HFFc6 (cell line): Measurements from ENCODE around the gene GSTCD. TPM values are rescaled to one million over a fixed set of nuclear protein-coding genes. Genes with fewer than 3 reads are reported as not detected.
A peak's percentile ranks its signal among the peaks of the same experiment; 100 is the strongest.

ENCODE experiments used
- DNase-seq: peaks from one replicate; pipeline ENCODE4 v3.0.0-alpha.2; 2018
- H3K27ac Mint-ChIP-seq: 2 replicates; pipeline ENCODE4 v1.8.0; 2020; ENCODE audit warnings: mild to moderate bottlenecking, mixed read lengths
- H3K27me3 Mint-ChIP-seq: 2 replicates; pipeline ENCODE4 v1.8.0; 2021; ENCODE audit warnings: mild to moderate bottlenecking, moderate library complexity, mixed read lengths; ENCODE audit not compliant: insufficient read depth
- H3K36me3 Mint-ChIP-seq: 2 replicates; pipeline ENCODE4 v1.8.0; 2021; ENCODE audit warnings: low read depth, mixed read lengths
- H3K4me1 Mint-ChIP-seq: 2 replicates; pipeline ENCODE4 v1.8.0; 2020; ENCODE audit warnings: low read depth, mixed read lengths
- H3K4me3 Mint-ChIP-seq: 2 replicates; pipeline ENCODE4 v1.8.0; 2020; ENCODE audit warnings: mild to moderate bottlenecking, moderate library complexity, mixed read lengths
- H3K9me3 Mint-ChIP-seq: 2 replicates; pipeline ENCODE4 v1.8.0; 2020; ENCODE audit warnings: mild to moderate bottlenecking, mixed read lengths
- total RNA-seq, 6 experiments: library from RNA; stranded (reverse); fragmentation: NEBNext Ultra II Directional; extraction: Animal tissue kit (Norgen Biotek cat#: 25700); gene quantifications; 2 replicates in 1 of 6; 3 replicates in 5 of 6; pipeline ENCODE4 v1.2.3, GENCODE V29; 2021
- TF ChIP-seq, protein P1 (sequence below): fragments of 200-600 bp; sonication (generic); IDR thresholded peaks from 2 replicates; pipeline ENCODE4 v1.5.0; 2021; ENCODE audit warnings: antibody characterized with exemption, mild to moderate bottlenecking

GSTCD gene
- total RNA-seq, 6 experiments from 2014 or later = 5.8 to 12.3 (median 9.7) TPM

DNA sequence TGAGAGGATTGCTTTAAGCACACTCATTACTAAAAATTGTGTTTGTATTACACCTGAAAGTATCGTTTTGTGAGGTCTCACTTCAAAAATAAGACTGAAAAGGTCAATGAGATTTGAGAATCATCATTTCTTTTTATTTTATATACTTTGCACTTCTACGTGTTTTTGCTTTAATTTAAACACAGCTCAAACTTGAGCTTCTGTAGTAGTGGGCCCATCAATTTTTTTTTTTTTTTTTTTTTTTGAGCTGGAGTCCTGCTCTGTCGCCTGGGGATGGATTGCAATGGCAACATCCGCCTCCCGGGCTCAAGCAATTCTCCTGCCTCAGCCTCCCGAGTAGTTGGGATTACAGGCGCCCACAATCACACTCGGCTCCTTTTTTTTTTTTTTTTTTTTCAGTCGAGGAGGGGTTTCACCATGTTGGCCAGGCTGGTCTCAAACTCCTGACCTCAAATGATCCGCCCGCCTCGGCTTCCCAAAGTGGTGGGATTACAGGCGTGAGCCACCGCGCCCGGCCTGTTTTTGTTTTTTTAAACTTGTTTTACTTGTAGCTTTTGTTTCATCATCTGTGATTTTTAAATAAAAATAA, 1.5 kb downstream of the GSTCD start:
- TF ChIP-seq, protein P1, sequence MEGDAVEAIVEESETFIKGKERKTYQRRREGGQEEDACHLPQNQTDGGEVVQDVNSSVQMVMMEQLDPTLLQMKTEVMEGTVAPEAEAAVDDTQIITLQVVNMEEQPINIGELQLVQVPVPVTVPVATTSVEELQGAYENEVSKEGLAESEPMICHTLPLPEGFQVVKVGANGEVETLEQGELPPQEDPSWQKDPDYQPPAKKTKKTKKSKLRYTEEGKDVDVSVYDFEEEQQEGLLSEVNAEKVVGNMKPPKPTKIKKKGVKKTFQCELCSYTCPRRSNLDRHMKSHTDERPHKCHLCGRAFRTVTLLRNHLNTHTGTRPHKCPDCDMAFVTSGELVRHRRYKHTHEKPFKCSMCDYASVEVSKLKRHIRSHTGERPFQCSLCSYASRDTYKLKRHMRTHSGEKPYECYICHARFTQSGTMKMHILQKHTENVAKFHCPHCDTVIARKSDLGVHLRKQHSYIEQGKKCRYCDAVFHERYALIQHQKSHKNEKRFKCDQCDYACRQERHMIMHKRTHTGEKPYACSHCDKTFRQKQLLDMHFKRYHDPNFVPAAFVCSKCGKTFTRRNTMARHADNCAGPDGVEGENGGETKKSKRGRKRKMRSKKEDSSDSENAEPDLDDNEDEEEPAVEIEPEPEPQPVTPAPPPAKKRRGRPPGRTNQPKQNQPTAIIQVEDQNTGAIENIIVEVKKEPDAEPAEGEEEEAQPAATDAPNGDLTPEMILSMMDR = no peak
- peaks cover 22% of the 10 kb centered on the region for H3K36me3 Mint-ChIP-seq
- H3K27ac Mint-ChIP-seq = peak overlapping the region; percentile 97; the same call in 1 of the 2 replicates
- no peak for DNase-seq
- H3K4me3 Mint-ChIP-seq = peak overlapping the region; percentile 100
- H3K9me3 Mint-ChIP-seq = no peaks in the 10 kb centered on the region
- peaks cover 52% of the 10 kb centered on the region for H3K4me1 Mint-ChIP-seq
- no peaks in the 10 kb centered on the region for H3K27me3 Mint-ChIP-seq

DNA sequence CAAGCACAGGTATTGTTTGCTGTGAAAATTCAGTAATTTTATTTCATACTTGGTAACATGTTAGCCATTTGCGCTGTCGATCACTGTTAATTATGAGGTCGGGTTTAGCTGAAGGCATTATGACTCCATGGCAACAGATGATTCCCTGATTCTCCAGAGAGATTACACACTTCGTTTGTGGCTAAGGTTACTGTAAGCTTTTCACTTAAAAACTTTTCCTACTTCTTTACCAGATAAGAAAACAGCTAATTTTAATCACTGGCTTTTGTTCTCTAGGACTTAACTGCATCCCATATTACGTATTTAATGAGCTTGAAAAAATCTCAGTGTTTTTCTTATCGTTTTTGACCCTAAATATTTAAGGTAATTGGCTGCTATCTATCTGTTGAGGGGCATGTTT, 2.1 kb downstream of the GSTCD start:
- Mint-ChIP-seq H3K36me3 (peaks cover 19% of the 10 kb centered on the region), H3K27me3 (no peaks in the 10 kb centered on the region), H3K4me1 (peaks cover 53% of the 10 kb centered on the region), H3K27ac (peak overlapping the region; percentile 40; the same call in 1 of the 2 replicates), H3K9me3 (no peaks in the 10 kb centered on the region), H3K4me3 (peak overlapping the region; percentile 100; the same call in 1 of the 2 replicates)
- TF ChIP-seq, protein P1 = no peak
- DNase-seq = peak; percentile 16

DNA sequence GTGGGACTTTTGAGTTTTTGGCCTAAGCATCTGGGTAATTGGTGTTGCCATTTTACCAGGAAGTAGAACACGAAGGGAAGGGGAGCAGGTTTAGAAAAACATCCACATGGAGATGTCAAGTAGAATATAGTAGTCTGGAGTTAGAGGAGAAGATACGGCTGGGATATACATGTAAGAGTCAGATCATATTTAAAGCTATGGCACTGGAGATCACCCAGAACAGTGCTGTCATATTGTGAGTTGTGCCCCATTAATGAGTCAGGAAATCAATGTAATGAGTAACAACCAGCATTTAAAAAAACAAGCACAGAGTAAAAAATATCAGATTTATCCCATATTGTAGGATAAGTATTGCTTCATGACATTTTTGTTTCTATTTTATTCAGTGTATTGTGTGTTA, 4.2 kb downstream of the GSTCD start:
- H3K4me3 Mint-ChIP-seq = peak overlapping the region; percentile 1
- peaks cover 42% of the 10 kb centered on the region for H3K4me1 Mint-ChIP-seq
- no peaks in the 10 kb centered on the region for H3K27me3 Mint-ChIP-seq
- 0 out of 2 replicates have a peak, but pooled peaks cover under 1% of the 10 kb centered on the region for H3K36me3 Mint-ChIP-seq
- DNase-seq = no peak
- no peaks in the 10 kb centered on the region for H3K9me3 Mint-ChIP-seq
- TF ChIP-seq, protein P1 = no peak
- peak overlapping the region; percentile 69 for H3K27ac Mint-ChIP-seq

DNA sequence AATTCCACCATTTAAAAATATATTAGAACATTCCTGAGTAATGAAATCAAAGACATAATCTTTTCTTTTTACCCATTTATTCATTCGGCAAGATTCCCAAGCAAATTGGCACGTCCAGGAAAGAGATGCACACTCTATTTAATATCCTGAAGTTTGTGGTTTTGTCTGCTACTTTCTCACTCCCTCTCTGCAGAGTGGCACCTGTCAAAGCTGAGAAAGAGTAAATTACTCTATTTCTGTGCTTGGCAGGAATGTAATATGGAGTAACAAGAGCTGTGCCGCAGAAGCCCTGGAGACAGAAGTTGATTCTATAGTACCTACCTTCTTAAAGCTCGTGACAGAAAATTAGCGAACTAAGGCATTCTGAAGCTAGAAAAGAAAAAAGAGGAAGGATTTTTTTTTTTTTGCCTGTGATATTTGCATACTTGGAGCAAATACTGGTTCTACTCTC, 5.5 kb downstream of the GSTCD start:
- H3K36me3 Mint-ChIP-seq = no peaks in the 10 kb centered on the region
- H3K4me1 Mint-ChIP-seq = peaks cover 40% of the 10 kb centered on the region
- no peak for DNase-seq
- H3K27ac Mint-ChIP-seq = peak overlapping the region; percentile 5; the same call in 1 of the 2 replicates
- no peaks in the 10 kb centered on the region for H3K27me3 Mint-ChIP-seq
- H3K4me3 Mint-ChIP-seq = peak overlapping the region; percentile 68
- no peaks in the 10 kb centered on the region for H3K9me3 Mint-ChIP-seq
- TF ChIP-seq, protein P1 = no peak

DNA sequence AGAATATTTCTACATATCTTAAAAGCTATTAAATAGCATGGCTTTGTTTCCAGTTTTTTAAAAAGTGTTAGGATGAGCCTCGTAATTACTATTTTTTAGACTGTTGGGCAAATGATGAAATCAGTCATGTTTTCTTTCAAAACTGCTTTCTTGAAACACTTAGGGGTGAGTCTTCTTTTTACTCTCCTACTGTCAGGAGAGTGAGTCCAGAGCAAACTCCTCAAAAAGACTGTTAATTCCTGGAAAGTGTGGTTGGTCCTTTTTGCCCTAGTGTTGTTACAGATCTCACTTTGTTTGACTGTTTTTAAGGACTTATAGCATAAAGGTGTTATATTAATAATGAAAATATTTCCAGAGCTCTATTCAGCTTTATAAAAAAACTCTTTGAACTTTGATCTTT, 6.3 kb downstream of the GSTCD start:
- H3K4me3 Mint-ChIP-seq = no peak overlapping the region
- DNase-seq = no peak

More for the DNA sequence above, 6.3 kb downstream of the GSTCD start:
- Mint-ChIP-seq H3K9me3 (no peaks in the 10 kb centered on the region), H3K36me3 (no peaks in the 10 kb centered on the region), H3K4me1 (peaks cover 34% of the 10 kb centered on the region), H3K27me3 (no peaks in the 10 kb centered on the region), H3K27ac (no peak overlapping the region)
- TF ChIP-seq, protein P1 = no peak
